ENCODE data around the gene RC3H2.

DNA sequence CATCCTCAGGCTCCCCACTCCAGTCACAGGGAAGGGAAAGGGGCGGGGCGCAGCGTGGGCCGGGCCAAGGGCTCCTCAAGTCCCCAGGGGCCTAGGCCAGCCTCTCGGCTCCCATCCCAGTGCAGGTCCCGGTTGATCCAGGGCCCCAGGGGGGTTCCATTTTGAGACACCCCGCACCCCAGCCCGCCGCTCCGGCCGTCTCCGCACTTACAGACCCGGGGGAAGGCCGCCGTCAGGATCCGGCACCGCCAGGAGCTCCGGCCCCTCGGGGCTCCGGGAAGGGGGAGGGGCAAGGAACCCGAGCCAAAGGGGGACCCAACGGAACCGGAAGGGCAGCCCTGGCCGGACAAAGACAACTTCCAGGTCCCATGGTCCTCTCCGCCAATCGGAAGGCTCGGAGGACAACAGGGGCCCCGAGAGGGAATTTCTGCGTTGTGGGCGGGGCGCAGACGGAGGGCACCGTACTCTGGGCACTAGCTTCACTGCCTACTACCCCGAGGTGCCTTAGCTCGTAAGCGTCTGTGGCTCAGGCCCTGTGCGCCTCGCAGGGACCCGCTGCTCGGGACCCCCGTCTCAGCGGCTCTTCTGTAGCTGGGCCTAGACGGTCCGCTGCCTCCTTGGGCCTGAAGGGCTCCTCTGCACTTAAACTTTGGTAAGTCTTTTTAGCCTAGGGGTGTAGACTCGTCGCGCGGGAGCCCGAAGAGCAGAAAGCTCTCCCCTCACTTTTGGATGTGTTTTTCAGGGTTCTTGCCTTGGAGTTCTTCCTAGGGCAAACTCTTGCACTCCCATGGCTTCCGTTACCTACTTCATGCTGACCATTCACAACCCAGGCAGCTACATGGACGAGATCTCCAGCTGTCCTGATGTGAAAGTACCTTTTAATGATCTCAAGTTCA, 26.3 kb upstream of the RC3H2 start, which contains the start of gene ZBTB26:
- no peak for TF ChIP-seq CTCF (IDR thresholded peaks at IDR 0.05; ENCODE audit: borderline replicate concordance, extremely low read depth, low read length, poor library complexity, severe bottlenecking)
- no peak for TF ChIP-seq EZH2 (IDR thresholded peaks at IDR 0.05; ENCODE audit: borderline replicate concordance, low read depth, low read length, severe bottlenecking)

Data from DND-41 (cell line).